Cardiac muscle cell (in vitro differentiated cells and primary cell): ENCODE results near the gene LMX1B. TPM values are rescaled to one million over a fixed set of nuclear protein-coding genes. Genes with fewer than 3 reads are reported as not detected.

Experiments
- DNase-seq, 2 donors: peaks; one replicate each; pipeline versions ENCODE4 v3.0.0 to v3.0.0-alpha.2; 2010 to 2017; ENCODE audit warnings: low read depth in 1 of 2, low spot score in 1 of 2
- H3K27ac ChIP-seq: fragments of 200-600 bp; sonication (generic); 2 replicates; pipeline ENCODE4 v1.5.1; 2016
- H3K27me3 ChIP-seq: fragments of 200-600 bp; sonication (generic); 2 replicates; pipeline ENCODE4 v1.6.0; 2016; ENCODE audit warnings: control low read depth
- H3K36me3 ChIP-seq: fragments of 200-600 bp; sonication (generic); 2 replicates; pipeline ENCODE4 v1.5.1; 2016; ENCODE audit warnings: control low read depth
- H3K4me1 ChIP-seq: fragments of 200-600 bp; sonication (generic); 2 replicates; pipeline ENCODE4 v1.8.1; 2017; ENCODE audit warnings: low read depth, mild to moderate bottlenecking, mixed run types
- H3K4me3 ChIP-seq: fragments of 200-600 bp; sonication (generic); 2 replicates; pipeline ENCODE4 v1.5.1; 2016; ENCODE audit warnings: mild to moderate bottlenecking
- H3K9me3 ChIP-seq: fragments of 200-600 bp; sonication (generic); 2 replicates; pipeline ENCODE4 v1.5.1; 2017; ENCODE audit warnings: low read depth, mild to moderate bottlenecking, control low read depth
- CTCF ChIP-seq: IDR thresholded peaks from 2 replicates; pipeline ENCODE4 v1.5.1; 2012; ENCODE audit warnings: low read depth, mild to moderate bottlenecking, low read length
- polyA plus RNA-seq: library from polyadenylated mRNA; unstranded; fragments of >200 nt; fragmentation: Nextera tagmentation; extraction: Ambion mirVana; gene quantifications from 2 replicates; pipeline ENCODE4 v1.2.1, GENCODE V29; 2016
- total RNA-seq: library from RNA; depleted of rRNA; stranded (reverse); fragments of >200 nt; gene quantifications from 2 replicates; pipeline ENCODE4 v1.2.3, GENCODE V29; 2016

The LMX1B gene
- total and polyA plus RNA-seq, 2 experiments from 2014 or later: not detected

- no peaks in the 10 kb centered on the region for H3K36me3 ChIP-seq
- no peak overlapping the region for H3K4me3 ChIP-seq
- H3K4me1 ChIP-seq: no peaks in the 10 kb centered on the region
- H3K27ac ChIP-seq: no peak overlapping the region
- no peak for TF ChIP-seq CTCF
- peaks cover 94% of the 10 kb centered on the region for H3K27me3 ChIP-seq
- DNase-seq: no peak
- no peaks in the 10 kb centered on the region for H3K9me3 ChIP-seq
Observed at GRCh38 chr9:126671983-126672382, 58.3 kb downstream of the LMX1B start.

GRCh38 chr9:126672634-126673284, 59.0 kb downstream of the LMX1B start:
- no peaks in the 10 kb centered on the region for H3K36me3 ChIP-seq
- no peak for DNase-seq
- peaks cover 94% of the 10 kb centered on the region for H3K27me3 ChIP-seq
- TF ChIP-seq CTCF: no peak
- no peak overlapping the region for H3K4me3 ChIP-seq
- H3K27ac ChIP-seq: no peak overlapping the region
- H3K9me3 ChIP-seq: no peaks in the 10 kb centered on the region
- H3K4me1 ChIP-seq: no peaks in the 10 kb centered on the region

- peak in 1 of 2 donors; percentile 38 for DNase-seq
- H3K4me1 ChIP-seq: no peaks in the 10 kb centered on the region
- no peak overlapping the region for H3K4me3 ChIP-seq
- peaks cover 96% of the 10 kb centered on the region for H3K27me3 ChIP-seq
- no peak overlapping the region for H3K27ac ChIP-seq
- H3K9me3 ChIP-seq: no peaks in the 10 kb centered on the region
- no peak for TF ChIP-seq CTCF
- no peaks in the 10 kb centered on the region for H3K36me3 ChIP-seq
Observed at GRCh38 chr9:126673689-126674364, 60.1 kb downstream of the LMX1B start.

- H3K27ac ChIP-seq: no peak overlapping the region
- no peaks in the 10 kb centered on the region for H3K9me3 ChIP-seq
- TF ChIP-seq CTCF: no peak
- H3K36me3 ChIP-seq: no peaks in the 10 kb centered on the region
- no peaks in the 10 kb centered on the region for H3K4me1 ChIP-seq
- no peak overlapping the region for H3K4me3 ChIP-seq
- DNase-seq: no peak
- H3K27me3 ChIP-seq: peaks cover 96% of the 10 kb centered on the region
Observed at GRCh38 chr9:126674365-126675146, 60.8 kb downstream of the LMX1B start.

- no peaks in the 10 kb centered on the region for H3K36me3 ChIP-seq
- H3K4me3 ChIP-seq: no peak overlapping the region
- no peaks in the 10 kb centered on the region for H3K9me3 ChIP-seq
- no peak overlapping the region for H3K27ac ChIP-seq
- no peaks in the 10 kb centered on the region for H3K4me1 ChIP-seq
- peaks cover 97% of the 10 kb centered on the region for H3K27me3 ChIP-seq
- no peak for TF ChIP-seq CTCF
- no peak for DNase-seq
Observed at GRCh38 chr9:126675147-126675467, 61.4 kb downstream of the LMX1B start.
